HepG2 (cell line): ENCODE results near the gene EIF4A3.

ENCODE experiments used
- ZNF549 ChIP-seq: sonication (generic); formaldehyde crosslinking; IDR thresholded peaks from 2 replicates; pipeline ENCODE4 v1.5.0; 2020; ENCODE audit warnings: missing genetic modification reagents
- TF ChIP-seq, protein P1 (sequence below): sonication (generic); formaldehyde crosslinking; IDR thresholded peaks from 2 replicates; pipeline ENCODE4 v1.8.0; 2022; ENCODE audit warnings: mild to moderate bottlenecking, missing genetic modification reagents, borderline replicate concordance

- TF ChIP-seq, protein P1, sequence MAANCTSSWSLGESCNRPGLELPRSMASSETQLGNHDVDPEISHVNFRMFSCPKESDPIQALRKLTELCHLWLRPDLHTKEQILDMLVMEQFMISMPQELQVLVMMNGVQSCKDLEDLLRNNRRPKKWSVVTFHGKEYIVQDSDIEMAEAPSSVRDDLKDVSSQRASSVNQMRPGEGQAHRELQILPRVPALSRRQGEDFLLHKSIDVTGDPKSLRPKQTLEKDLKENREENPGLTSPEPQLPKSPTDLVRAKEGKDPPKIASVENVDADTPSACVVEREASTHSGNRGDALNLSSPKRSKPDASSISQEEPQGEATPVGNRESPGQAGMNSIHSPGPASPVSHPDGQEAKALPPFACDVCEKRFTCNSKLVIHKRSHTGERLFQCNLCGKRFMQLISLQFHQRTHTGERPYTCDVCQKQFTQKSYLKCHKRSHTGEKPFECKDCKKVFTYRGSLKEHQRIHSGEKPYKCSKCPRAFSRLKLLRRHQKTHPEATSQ = no peak
- TF ChIP-seq ZNF549 (CRISPR knock-in tag) = no peak
These were observed 9.8 kb downstream of the EIF4A3 start for GRCh38 chr17:80137131-80137530.
